HG02870 (cell line): ENCODE results near the gene SAMD10.
A peak's percentile ranks its signal among the peaks of the same experiment; 100 is the strongest.

Source experiments
- ATAC-seq: cut with Tn5 transposase; IDR thresholded peaks from one replicate; pipeline ENCODE4 v1.9.1; 2021; ENCODE audit warnings: mild to moderate bottlenecking, moderate library complexity; ENCODE audit not compliant: unreplicated experiment

Gene SAMD10

GRCh38 chr20:63957690-63958441, 21.6 kb downstream of the SAMD10 start:
- no peak for ATAC-seq

GRCh38 chr20:63957004-63957689, 22.3 kb downstream of the SAMD10 start:
- peak; percentile 16 for ATAC-seq

- no peak for ATAC-seq
Measured at GRCh38 chr20:63956664-63957003, 22.8 kb downstream of the SAMD10 start.

- peak; percentile 73 for ATAC-seq
Measured at GRCh38 chr20:63955827-63956663, 23.4 kb downstream of the SAMD10 start, which contains the start of gene UCKL1. TSS of gene UCKL1 (minus strand) at chr20:63956416. CDS start at chr20:63956372, 44 bp downstream.

GRCh38 chr20:63955281-63955826, 24.1 kb downstream of the SAMD10 start:
- no peak for ATAC-seq

- no peak for ATAC-seq
Measured at GRCh38 chr20:63953764-63954429, 25.5 kb downstream of the SAMD10 start.

GRCh38 chr20:63952769-63953168, 26.7 kb downstream of the SAMD10 start:
- ATAC-seq = no peak

GRCh38 chr20:63952210-63952535, 27.3 kb downstream of the SAMD10 start:
- no peak for ATAC-seq

- ATAC-seq = no peak
Measured at GRCh38 chr20:63951398-63952209, 27.8 kb downstream of the SAMD10 start.

GRCh38 chr20:63950701-63951397, 28.6 kb downstream of the SAMD10 start:
- no peak for ATAC-seq

GRCh38 chr20:63947638-63948456, 31.6 kb downstream of the SAMD10 start:
- no peak for ATAC-seq

GRCh38 chr20:63946986-63947637, 32.3 kb downstream of the SAMD10 start:
- ATAC-seq = no peak

- no peak for ATAC-seq
Measured at GRCh38 chr20:63945921-63946920, 33.2 kb downstream of the SAMD10 start.

GRCh38 chr20:63945031-63945658, 34.3 kb downstream of the SAMD10 start:
- no peak for ATAC-seq

- ATAC-seq = no peak
Measured at GRCh38 chr20:63944078-63944941, 35.1 kb downstream of the SAMD10 start.

- no peak for ATAC-seq
Measured at GRCh38 chr20:63943808-63944077, 35.7 kb downstream of the SAMD10 start.
